ENCODE measurements around the gene OR6B1. TPM values are rescaled to one million over a fixed set of nuclear protein-coding genes. Genes with fewer than 3 reads are reported as not detected.

OR6B1 gene
- total RNA-seq, 1 donor from 2014 or later: not detected

- no peak for DNase-seq (ENCODE audit: low read depth)
- TF ChIP-seq, protein P1, sequence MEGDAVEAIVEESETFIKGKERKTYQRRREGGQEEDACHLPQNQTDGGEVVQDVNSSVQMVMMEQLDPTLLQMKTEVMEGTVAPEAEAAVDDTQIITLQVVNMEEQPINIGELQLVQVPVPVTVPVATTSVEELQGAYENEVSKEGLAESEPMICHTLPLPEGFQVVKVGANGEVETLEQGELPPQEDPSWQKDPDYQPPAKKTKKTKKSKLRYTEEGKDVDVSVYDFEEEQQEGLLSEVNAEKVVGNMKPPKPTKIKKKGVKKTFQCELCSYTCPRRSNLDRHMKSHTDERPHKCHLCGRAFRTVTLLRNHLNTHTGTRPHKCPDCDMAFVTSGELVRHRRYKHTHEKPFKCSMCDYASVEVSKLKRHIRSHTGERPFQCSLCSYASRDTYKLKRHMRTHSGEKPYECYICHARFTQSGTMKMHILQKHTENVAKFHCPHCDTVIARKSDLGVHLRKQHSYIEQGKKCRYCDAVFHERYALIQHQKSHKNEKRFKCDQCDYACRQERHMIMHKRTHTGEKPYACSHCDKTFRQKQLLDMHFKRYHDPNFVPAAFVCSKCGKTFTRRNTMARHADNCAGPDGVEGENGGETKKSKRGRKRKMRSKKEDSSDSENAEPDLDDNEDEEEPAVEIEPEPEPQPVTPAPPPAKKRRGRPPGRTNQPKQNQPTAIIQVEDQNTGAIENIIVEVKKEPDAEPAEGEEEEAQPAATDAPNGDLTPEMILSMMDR (conservative IDR thresholded peaks at IDR 0.05; ENCODE audit: low read depth, low read length): no peak
- H3K4me3 ChIP-seq (ENCODE audit: low read depth, low read length): no peak overlapping the region
Measured at GRCh38 chr7:143967398-143967797, 32.7 kb upstream of the OR6B1 start.

DNA sequence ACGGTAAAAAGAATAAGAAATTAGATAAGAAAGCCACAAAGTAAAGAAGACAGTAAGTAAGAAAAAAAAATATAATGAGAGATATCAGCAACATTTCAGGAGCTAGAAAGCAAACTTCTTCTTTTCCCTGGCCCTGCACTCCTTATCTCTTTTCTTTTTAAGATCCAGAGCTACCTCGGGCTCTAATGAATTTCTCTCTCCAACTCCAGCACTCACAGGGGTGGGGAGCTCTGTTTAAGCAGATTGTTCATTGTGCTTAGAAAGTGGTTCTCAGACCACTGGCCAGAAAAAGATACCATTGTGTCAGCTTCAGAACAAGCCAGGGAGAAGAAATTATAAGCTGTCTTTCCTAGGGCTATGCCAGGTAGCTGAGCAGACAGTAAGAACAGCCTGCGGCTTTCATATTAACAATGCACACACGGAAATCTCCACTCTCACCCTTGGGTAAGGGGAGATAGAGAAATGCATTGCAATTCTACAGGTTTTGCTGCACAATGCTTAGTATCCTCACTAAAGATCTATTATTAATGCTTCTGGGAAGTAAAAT is 26.2 kb upstream of the OR6B1 start:
- no peak for DNase-seq (ENCODE audit: low read depth)
- H3K4me3 ChIP-seq (ENCODE audit: low read depth, low read length): no peak overlapping the region

DNA sequence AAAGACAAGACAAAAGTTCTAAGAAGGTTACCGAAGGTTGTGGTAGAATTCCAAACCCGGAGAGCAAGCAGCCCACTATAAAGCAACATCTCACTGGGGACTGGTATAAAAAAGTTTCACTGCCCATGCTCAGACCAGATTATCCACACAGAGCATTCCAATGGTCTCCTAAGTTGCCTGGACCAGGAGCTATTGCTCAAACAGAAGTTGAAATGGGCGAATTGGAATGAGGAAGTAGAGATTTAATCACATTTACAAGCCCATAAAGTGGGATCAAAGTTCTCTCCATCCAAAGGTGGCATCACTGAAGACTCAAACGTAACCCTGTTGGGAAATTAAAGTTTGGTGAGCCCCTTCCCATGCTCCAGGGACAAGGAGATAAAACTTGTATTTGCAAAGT is 25.7 kb upstream of the OR6B1 start:
- no peak overlapping the region for H3K4me3 ChIP-seq (ENCODE audit: low read depth, low read length)
- no peak for DNase-seq (ENCODE audit: low read depth)
- TF ChIP-seq, protein P1 (conservative IDR thresholded peaks at IDR 0.05; ENCODE audit: low read depth, low read length): no peak

More for the DNA sequence above, 26.2 kb upstream of the OR6B1 start:
- TF ChIP-seq, protein P1 (conservative IDR thresholded peaks at IDR 0.05; ENCODE audit: low read depth, low read length): no peak

DNA sequence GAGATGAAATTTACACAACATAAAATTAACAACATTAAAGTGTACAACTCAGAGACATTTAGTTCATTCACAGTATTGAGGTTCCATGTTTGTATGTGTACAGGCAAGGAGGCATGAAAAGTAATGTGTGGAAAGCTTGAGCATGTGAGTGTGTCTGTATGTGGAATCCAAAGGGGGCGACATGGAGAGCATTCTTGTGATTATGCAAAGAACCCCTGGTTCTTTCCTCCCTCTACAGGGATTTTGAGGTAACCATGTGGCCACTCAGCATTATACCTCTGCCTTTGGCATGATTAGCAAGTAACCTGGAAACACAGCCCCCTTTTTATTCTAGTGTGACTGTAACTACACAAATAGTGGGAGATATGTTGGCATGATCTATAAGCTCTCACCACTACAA is 24.5 kb upstream of the OR6B1 start:
- TF ChIP-seq, protein P1 (conservative IDR thresholded peaks at IDR 0.05; ENCODE audit: low read depth, low read length): peak; percentile 22
- DNase-seq (ENCODE audit: low read depth): no peak

DNA sequence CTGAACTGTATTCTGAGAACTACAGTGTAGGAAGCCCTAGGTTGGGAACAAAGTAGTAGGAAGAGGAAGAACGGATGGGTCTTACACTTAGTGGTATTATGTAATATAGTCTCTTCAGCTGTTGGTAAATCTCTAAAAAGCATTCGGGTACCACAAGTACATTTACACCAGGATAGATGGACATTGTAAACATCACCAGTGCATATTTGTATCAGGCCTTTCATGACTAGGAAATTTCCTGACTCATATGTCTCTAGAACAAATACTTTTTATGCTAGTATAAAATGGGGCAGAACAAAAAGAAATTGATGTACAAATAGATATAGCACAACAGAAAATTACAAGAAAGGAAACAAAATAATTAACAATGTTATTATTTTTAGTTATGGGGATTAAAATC is 21.5 kb upstream of the OR6B1 start:
- DNase-seq (ENCODE audit: low read depth): no peak
- TF ChIP-seq, protein P1 (conservative IDR thresholded peaks at IDR 0.05; ENCODE audit: low read depth, low read length): no peak
- no peak overlapping the region for H3K4me3 ChIP-seq (ENCODE audit: low read depth, low read length)

More for the DNA sequence above, 24.5 kb upstream of the OR6B1 start:
- H3K4me3 ChIP-seq (ENCODE audit: low read depth, low read length): no peak overlapping the region

GRCh38 chr7:143979359-143979758 is 20.8 kb upstream of the OR6B1 start:
- DNase-seq (ENCODE audit: low read depth): no peak
- TF ChIP-seq, protein P1 (conservative IDR thresholded peaks at IDR 0.05; ENCODE audit: low read depth, low read length): no peak
- no peak overlapping the region for H3K4me3 ChIP-seq (ENCODE audit: low read depth, low read length)

- no peak for DNase-seq (ENCODE audit: low read depth)
- TF ChIP-seq, protein P1 (conservative IDR thresholded peaks at IDR 0.05; ENCODE audit: low read depth, low read length): no peak
Measured at GRCh38 chr7:143979998-143980397, 20.1 kb upstream of the OR6B1 start.

More at GRCh38 chr7:143979998-143980397, 20.1 kb upstream of the OR6B1 start:
- no peak overlapping the region for H3K4me3 ChIP-seq (ENCODE audit: low read depth, low read length)
